SK-N-SH treated with all-trans-retinoic acid at 6 μM for 48 hours (cell line): ENCODE measurements around the gene CPS1.

Experiments
- ATAC-seq: fragments of 200-7000 bp; cut with Tn5 transposase; 3 replicates; pipeline ENCODE4 v1.9.1; 2020; ENCODE audit warnings: mild to moderate bottlenecking, moderate library complexity
- ARNTL ChIP-seq: fragments of 450-650 bp; formaldehyde crosslinking; IDR thresholded peaks from 2 replicates; pipeline ENCODE4 v1.5.0; 2020; ENCODE audit warnings: low read depth, mild to moderate bottlenecking, moderate library complexity, borderline replicate concordance
- BACH2 ChIP-seq: fragments of 250-450 bp; sonication (Bioruptor Pico); IDR thresholded peaks from 2 replicates; pipeline ENCODE4 v1.9.0; 2021; ENCODE audit warnings: mild to moderate bottlenecking, borderline replicate concordance
- CREB5 ChIP-seq: fragments of 250-450 bp; sonication (Bioruptor Pico); IDR thresholded peaks from 2 replicates; pipeline ENCODE4 v1.5.1; 2020; ENCODE audit warnings: low read depth, mild to moderate bottlenecking, moderate library complexity
- CSDC2 ChIP-seq: fragments of 250-450 bp; sonication (Bioruptor Pico); IDR thresholded peaks from 2 replicates; pipeline ENCODE4 v1.5.0; 2020; ENCODE audit warnings: mild to moderate bottlenecking, moderate library complexity
- CSRNP3 ChIP-seq: fragments of 250-450 bp; sonication (Bioruptor Pico); IDR thresholded peaks from 2 replicates; pipeline ENCODE4 v1.5.1; 2021; ENCODE audit warnings: mild to moderate bottlenecking, moderate library complexity
- ESRRG ChIP-seq: fragments of 250-450 bp; sonication (Bioruptor Pico); IDR thresholded peaks from 2 replicates; pipeline ENCODE4 v1.6.1; 2021; ENCODE audit warnings: mild to moderate bottlenecking
- GLIS3 ChIP-seq: fragments of 250-450 bp; sonication (Bioruptor Pico); IDR thresholded peaks from 2 replicates; pipeline ENCODE4 v1.5.0; 2020; ENCODE audit warnings: mild to moderate bottlenecking, moderate library complexity
- ISL1 ChIP-seq: fragments of 250-450 bp; sonication (Bioruptor Pico); IDR thresholded peaks from 2 replicates; pipeline ENCODE4 v2.1.2; 2022; ENCODE audit warnings: mild to moderate bottlenecking, moderate library complexity
- PATZ1 ChIP-seq: fragments of 250-450 bp; sonication (Bioruptor Pico); IDR thresholded peaks from 2 replicates; pipeline ENCODE4 v1.8.0; 2020; ENCODE audit warnings: mild to moderate bottlenecking, moderate library complexity, borderline replicate concordance
- POU6F1 ChIP-seq: fragments of 250-450 bp; sonication (Bioruptor Pico); IDR thresholded peaks from 2 replicates; pipeline ENCODE4 v1.8.0; 2021; ENCODE audit warnings: low read depth, mild to moderate bottlenecking, moderate library complexity, borderline replicate concordance
- PPARA ChIP-seq: fragments of 250-450 bp; sonication (Bioruptor Pico); IDR thresholded peaks from 2 replicates; pipeline ENCODE4 v1.5.0; 2020; ENCODE audit warnings: mild to moderate bottlenecking, borderline replicate concordance
- RARB ChIP-seq: fragments of 250-450 bp; sonication (Bioruptor Pico); IDR thresholded peaks from 2 replicates; pipeline ENCODE4 v1.8.0; 2021; ENCODE audit warnings: mild to moderate bottlenecking, moderate library complexity
- SNAI2 ChIP-seq: fragments of 250-450 bp; sonication (Bioruptor Pico); IDR thresholded peaks from 2 replicates; pipeline ENCODE4 v1.5.0; 2020; ENCODE audit warnings: mild to moderate bottlenecking, moderate library complexity
- TOX ChIP-seq: fragments of 250-450 bp; sonication (Bioruptor Pico); IDR thresholded peaks from 2 replicates; pipeline ENCODE4 v1.8.0; 2021; ENCODE audit warnings: mild to moderate bottlenecking, moderate library complexity, borderline replicate concordance
- TSHZ2 ChIP-seq: fragments of 250-450 bp; sonication (Bioruptor Pico); IDR thresholded peaks from 2 replicates; pipeline ENCODE4 v1.5.0; 2020; ENCODE audit warnings: mild to moderate bottlenecking, moderate library complexity
- ZC3H10 ChIP-seq: fragments of 250-450 bp; sonication (Bioruptor Pico); IDR thresholded peaks from 2 replicates; pipeline ENCODE4 v1.5.1; 2021; ENCODE audit warnings: mild to moderate bottlenecking, moderate library complexity
- ZFP3 ChIP-seq: fragments of 250-450 bp; sonication (Bioruptor Pico); IDR thresholded peaks from 2 replicates; pipeline ENCODE4 v1.5.0; 2020; ENCODE audit warnings: mild to moderate bottlenecking, moderate library complexity
- ZFP30 ChIP-seq: fragments of 450-650 bp; formaldehyde crosslinking; IDR thresholded peaks from 2 replicates; pipeline ENCODE4 v1.5.0; 2022; ENCODE audit warnings: mild to moderate bottlenecking, moderate library complexity
- ZNF70 ChIP-seq: fragments of 450-650 bp; formaldehyde crosslinking; IDR thresholded peaks from 2 replicates; pipeline ENCODE4 v1.5.0; 2020; ENCODE audit warnings: mild to moderate bottlenecking, moderate library complexity
- ZNF8 ChIP-seq: fragments of 450-650 bp; formaldehyde crosslinking; IDR thresholded peaks from 2 replicates; pipeline ENCODE4 v1.5.0; 2020; ENCODE audit warnings: mild to moderate bottlenecking, moderate library complexity

CPS1 gene

GRCh38 chr2:210617318-210617717, 60.9 kb downstream of the CPS1 start:
- no peak for ATAC-seq
- no peak for TF ChIP-seq PPARA (CRISPR knock-in tag)
- TF ChIP-seq ZC3H10 (CRISPR knock-in tag), result no peak
- no peak for TF ChIP-seq ZFP30 (CRISPR knock-in tag)
- TF ChIP-seq ARNTL, result no peak
- TF ChIP-seq ZFP3 (CRISPR knock-in tag), result no peak
- TF ChIP-seq POU6F1 (CRISPR knock-in tag), result no peak
- no peak for TF ChIP-seq PATZ1 (CRISPR knock-in tag)

- peak; percentile 96 for ATAC-seq
- TF ChIP-seq ZNF70 (no peak), BACH2 (CRISPR knock-in tag) (no peak), ESRRG (CRISPR knock-in tag) (no peak), ZFP3 (CRISPR knock-in tag) (no peak), TSHZ2 (no peak), SNAI2 (CRISPR knock-in tag) (no peak), PPARA (CRISPR knock-in tag) (no peak), CREB5 (CRISPR knock-in tag) (no peak)
Measured at GRCh38 chr2:210617732-210618330, 61.4 kb downstream of the CPS1 start.

- no peak for ATAC-seq
- no peak for TF ChIP-seq CSRNP3 (CRISPR knock-in tag)
Measured at GRCh38 chr2:210620456-210620855, 64.1 kb downstream of the CPS1 start.

- no peak for ATAC-seq
- TF ChIP-seq ZFP3 (CRISPR knock-in tag) (no peak), ESRRG (CRISPR knock-in tag) (no peak), SNAI2 (CRISPR knock-in tag) (no peak), ZFP30 (CRISPR knock-in tag) (no peak), TOX (CRISPR knock-in tag) (no peak), ZNF8 (CRISPR knock-in tag) (no peak), ISL1 (CRISPR knock-in tag) (no peak), GLIS3 (CRISPR knock-in tag) (no peak), ARNTL (no peak), CSDC2 (CRISPR knock-in tag) (no peak), RARB (CRISPR knock-in tag) (no peak)
Measured at GRCh38 chr2:210623506-210623905, 67.1 kb downstream of the CPS1 start.
